Immature natural killer cell (primary cell): ENCODE data around the gene RAD9A. TPM values are rescaled to one million over a fixed set of nuclear protein-coding genes. Genes with fewer than 3 reads are reported as not detected.
"Not testable (repeated sequence)": the region's sequence is repeated elsewhere in the genome, so short reads cannot be mapped to it uniquely, and the experiment has no call there.

Source experiments
- DNase-seq, 3 donors: peaks; one replicate each; pipeline ENCODE4 v3.0.0; 2022; ENCODE audit warnings: mixed read lengths in 1 of 3
- H3K27ac Mint-ChIP-seq, 6 donors: one replicate each; pipeline ENCODE4 v1.8.0; 2020; ENCODE audit warnings: mixed read lengths in 6 of 6, mild to moderate bottlenecking in 5 of 6, inconsistent platforms in 4 of 6, moderate library complexity in 3 of 6
- H3K27me3 Mint-ChIP-seq, 3 donors: one replicate each; pipeline ENCODE4 v1.8.0; 2020 to 2021; ENCODE audit warnings: low read depth in 3 of 3, mild to moderate bottlenecking in 3 of 3, mixed read lengths in 3 of 3, moderate library complexity in 3 of 3, inconsistent platforms in 1 of 3
- H3K36me3 Mint-ChIP-seq, 3 donors: one replicate each; pipeline ENCODE4 v1.8.0; 2020; ENCODE audit warnings: mixed read lengths in 3 of 3, inconsistent platforms in 2 of 3, mild to moderate bottlenecking in 2 of 3
- H3K4me1 Mint-ChIP-seq, 2 donors: one replicate each; pipeline ENCODE4 v1.8.0; 2020; ENCODE audit warnings: inconsistent platforms in 2 of 2, mild to moderate bottlenecking in 2 of 2, mixed read lengths in 2 of 2, moderate library complexity in 1 of 2
- H3K4me3 Mint-ChIP-seq, 5 donors: one replicate each; pipeline ENCODE4 v1.8.0; 2020; ENCODE audit warnings: mild to moderate bottlenecking in 5 of 5, mixed read lengths in 5 of 5, inconsistent platforms in 3 of 5, moderate library complexity in 3 of 5
- H3K9me3 Mint-ChIP-seq, 6 donors: one replicate each; pipeline ENCODE4 v1.8.0; 2020; ENCODE audit warnings: mild to moderate bottlenecking in 6 of 6, mixed read lengths in 6 of 6, inconsistent platforms in 4 of 6, moderate library complexity in 3 of 6
- polyA plus RNA-seq, 3 donors: library from polyadenylated mRNA; unstranded; fragments of 300-500 nt; fragmentation: Illumina TruSeq; gene quantifications; one replicate each; pipeline ENCODE4 v1.2.3, GENCODE V29; 2021

RAD9A gene
- polyA plus RNA-seq, 3 donors from 2014 or later, result 10.2 to 12.8 (median 11.6) TPM

GRCh38 chr11:67400251-67400941 is 8.6 kb downstream of the RAD9A start:
- H3K27ac Mint-ChIP-seq, result peak overlapping the region; percentile 81 to 92 (median 84)
- H3K4me1 Mint-ChIP-seq, result peaks cover 46 to 64% of the 10 kb centered on the region in 2 donors
- H3K27me3 Mint-ChIP-seq, result peaks cover 2 to 9% (median 7%) of the 10 kb centered on the region in 3 donors
- DNase-seq, result peak in 1 of 3 donors; percentile 35
- H3K4me3 Mint-ChIP-seq, result peak overlapping the region; percentile 84 to 95 (median 90)
- no peaks in the 10 kb centered on the region for H3K9me3 Mint-ChIP-seq
- H3K36me3 Mint-ChIP-seq, result peaks cover 0 to 18% (median 4%) of the 10 kb centered on the region in 3 donors

DNA sequence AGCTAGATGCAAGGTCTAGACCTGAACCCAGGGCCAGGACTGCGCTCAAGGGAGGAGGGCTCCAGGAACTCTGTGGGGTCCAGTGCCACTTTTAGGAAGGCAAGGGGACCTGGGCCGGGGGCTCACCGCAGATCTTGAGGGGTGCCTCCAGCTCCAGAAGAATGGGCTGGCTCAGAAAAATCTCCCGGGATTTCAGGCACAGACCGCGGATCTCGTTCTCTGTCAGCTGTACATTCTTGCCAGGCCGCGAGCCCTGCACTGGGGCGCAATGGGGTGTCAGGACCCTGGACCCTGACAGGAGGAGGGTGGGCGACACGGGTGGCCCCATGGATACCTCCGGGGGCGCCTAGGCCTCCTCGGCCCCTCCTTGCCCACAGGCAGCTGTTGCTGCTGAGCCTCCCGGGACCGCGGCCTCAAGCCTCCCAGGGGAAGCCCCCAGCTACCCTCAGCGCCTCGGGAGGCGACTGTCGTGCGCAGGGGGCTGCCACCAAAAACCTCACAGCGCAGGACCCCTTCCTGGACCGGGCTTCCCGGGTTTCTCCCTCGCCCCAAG is 9.2 kb downstream of the RAD9A start:
- Mint-ChIP-seq H3K27ac (peak overlapping the region; percentile 81 to 92 (median 84)), H3K4me1 (peaks cover 48 to 69% of the 10 kb centered on the region in 2 donors), H3K4me3 (peak overlapping the region; percentile 84 to 95 (median 90)), H3K9me3 (no peaks in the 10 kb centered on the region), H3K27me3 (peaks cover 2 to 9% (median 7%) of the 10 kb centered on the region in 3 donors), H3K36me3 (peaks cover 0 to 20% (median 4%) of the 10 kb centered on the region in 3 donors)
- no peak for DNase-seq

DNA sequence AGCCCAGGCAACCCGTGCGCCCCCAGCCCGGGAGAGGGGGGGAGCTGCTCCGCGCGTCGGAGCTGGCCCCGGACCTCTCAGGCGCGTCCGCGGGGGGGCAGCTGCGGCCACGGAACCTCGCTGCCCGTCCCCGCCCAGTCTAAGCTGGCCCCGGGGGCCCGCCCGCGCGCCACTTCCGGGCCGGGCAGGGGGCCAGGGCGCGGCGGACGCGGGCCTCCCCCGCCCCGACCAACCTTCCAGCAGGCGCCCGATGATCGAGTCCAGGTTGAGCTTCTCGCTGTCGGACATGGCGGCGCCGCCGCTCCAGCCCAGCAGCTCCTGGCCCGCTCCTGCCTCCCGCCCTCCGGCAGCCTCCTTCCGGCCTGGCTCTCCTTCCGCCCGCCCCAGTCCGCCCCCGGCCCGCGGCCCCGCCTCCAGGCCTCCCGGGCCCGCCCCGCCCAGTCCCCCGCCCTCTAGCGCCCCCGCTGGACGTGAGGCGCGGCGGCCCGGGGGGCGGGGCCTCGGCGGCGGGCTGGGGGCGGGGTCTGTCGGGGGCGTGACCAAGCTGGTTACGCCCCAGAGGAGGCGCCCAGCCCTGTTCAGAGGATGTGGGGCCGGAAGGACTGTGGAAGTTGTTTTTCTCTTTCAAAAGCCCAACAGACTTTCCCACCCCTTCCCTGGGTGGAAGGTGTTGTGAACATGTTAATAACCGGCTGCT is 9.9 kb downstream of the RAD9A start, which contains the start of gene PPP1CA:
PPP1CA (minus strand) TSS at position 364 of the 697 bp plus-strand sequence; CDS start at position 288, 76 bp downstream.
- peaks cover 2 to 9% (median 6%) of the 10 kb centered on the region in 3 donors for H3K27me3 Mint-ChIP-seq
- H3K9me3 Mint-ChIP-seq, result no peaks in the 10 kb centered on the region
- H3K36me3 Mint-ChIP-seq, result peaks cover 0 to 23% (median 4%) of the 10 kb centered on the region in 3 donors
- peak; percentile 93 to 94 (median 94) for DNase-seq
- peak within 1 kb of the TSS; percentile 81 to 97 (median 91) for H3K27ac Mint-ChIP-seq
- peaks cover 48 to 72% of the 10 kb centered on the region in 2 donors for H3K4me1 Mint-ChIP-seq
- H3K4me3 Mint-ChIP-seq, result peak within 1 kb of the TSS; percentile 85 to 99 (median 96)

GRCh38 chr11:67402192-67402839 is 10.5 kb downstream of the RAD9A start:
- not testable (repeated sequence) for H3K27me3 Mint-ChIP-seq, DNase-seq, H3K9me3 Mint-ChIP-seq
- peak overlapping the region; percentile 79 to 99 (median 96) for H3K4me3 Mint-ChIP-seq
- H3K27ac Mint-ChIP-seq, result peak overlapping the region; percentile 73 to 97 (median 91)
- H3K36me3 Mint-ChIP-seq, result peaks cover 4 to 28% (median 4%) of the 10 kb centered on the region in 3 donors
- peaks cover 48 to 74% of the 10 kb centered on the region in 2 donors for H3K4me1 Mint-ChIP-seq

GRCh38 chr11:67403085-67403484 is 11.3 kb downstream of the RAD9A start:
- peaks cover 48 to 75% of the 10 kb centered on the region in 2 donors for H3K4me1 Mint-ChIP-seq
- DNase-seq, H3K27me3 Mint-ChIP-seq, H3K9me3 Mint-ChIP-seq: not testable (repeated sequence)
- peak overlapping the region; percentile 95 to 99 (median 98) for H3K4me3 Mint-ChIP-seq
- peaks cover 4 to 23% (median 5%) of the 10 kb centered on the region in 3 donors for H3K36me3 Mint-ChIP-seq
- peak overlapping the region; percentile 91 to 98 (median 94) for H3K27ac Mint-ChIP-seq

GRCh38 chr11:67404515-67405195 is 12.9 kb downstream of the RAD9A start:
- no peaks in the 10 kb centered on the region for H3K9me3 Mint-ChIP-seq
- H3K36me3 Mint-ChIP-seq, result peaks cover 4 to 23% (median 5%) of the 10 kb centered on the region in 3 donors
- peak overlapping the region; percentile 91 to 98 (median 96) for H3K27ac Mint-ChIP-seq
- peaks cover 3 to 12% (median 10%) of the 10 kb centered on the region in 3 donors for H3K27me3 Mint-ChIP-seq
- DNase-seq, result peak in 2 of 3 donors; percentile 57
- H3K4me1 Mint-ChIP-seq, result peaks cover 59 to 79% of the 10 kb centered on the region in 2 donors
- H3K4me3 Mint-ChIP-seq, result peak overlapping the region; percentile 95 to 99 (median 98)

DNA sequence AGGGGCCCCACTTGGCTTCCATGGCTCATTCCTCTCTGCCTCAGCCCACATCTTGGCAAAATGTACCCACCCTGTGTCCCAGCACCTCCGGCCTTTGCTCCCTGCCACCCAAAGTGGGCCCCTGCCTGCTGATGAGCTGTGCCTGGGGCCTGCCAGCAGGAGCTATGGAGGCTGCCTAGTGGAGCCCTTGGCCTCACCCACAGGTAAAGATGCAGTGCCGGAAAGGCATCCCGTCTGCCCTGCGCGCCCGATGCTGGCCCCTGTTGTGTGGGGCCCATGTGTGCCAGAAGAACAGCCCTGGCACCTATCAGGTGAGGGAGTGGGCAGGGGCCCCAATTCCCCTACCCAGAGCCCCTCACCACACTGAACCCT is 13.4 kb downstream of the RAD9A start:
- peaks cover 4 to 22% (median 5%) of the 10 kb centered on the region in 3 donors for H3K36me3 Mint-ChIP-seq
- peak overlapping the region; percentile 95 to 99 (median 98) for H3K4me3 Mint-ChIP-seq
- peaks cover 3 to 14% (median 10%) of the 10 kb centered on the region in 3 donors for H3K27me3 Mint-ChIP-seq
- H3K9me3 Mint-ChIP-seq, result no peaks in the 10 kb centered on the region
- H3K27ac Mint-ChIP-seq, result peak overlapping the region; percentile 91 to 98 (median 96)
- DNase-seq, result no peak
- peaks cover 62 to 79% of the 10 kb centered on the region in 2 donors for H3K4me1 Mint-ChIP-seq

DNA sequence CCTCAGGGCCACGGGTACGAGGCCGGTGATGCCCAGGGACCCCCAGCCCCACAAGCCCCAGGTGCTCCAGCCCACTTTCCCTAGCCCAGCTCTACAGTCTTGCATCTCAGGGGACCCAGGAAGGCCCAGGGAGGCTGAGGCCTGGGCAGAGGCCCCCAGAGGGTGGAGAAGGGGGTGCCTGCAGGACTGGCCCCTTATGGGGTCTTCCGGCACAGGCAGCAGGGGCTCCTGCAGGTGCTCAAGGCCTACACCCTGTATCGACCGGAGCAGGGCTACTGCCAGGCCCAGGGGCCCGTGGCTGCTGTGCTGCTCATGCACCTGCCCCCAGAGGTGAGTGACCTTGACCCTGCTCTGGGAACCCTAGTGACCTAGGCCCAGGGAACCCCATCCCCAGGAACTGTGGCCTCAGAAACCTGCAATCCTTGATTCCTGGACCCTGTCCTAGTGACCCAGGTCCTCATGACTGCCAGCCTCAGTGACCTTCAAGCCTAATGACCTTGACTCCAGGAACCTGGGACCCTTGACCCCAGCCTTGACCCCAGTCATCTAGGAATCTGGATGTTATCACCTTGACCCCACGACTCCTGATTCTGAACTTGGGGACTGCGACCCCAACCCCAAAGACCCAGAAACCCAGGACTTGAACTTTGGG is 14.0 kb downstream of the RAD9A start:
- H3K36me3 Mint-ChIP-seq, result peaks cover 4 to 17% (median 5%) of the 10 kb centered on the region in 3 donors
- H3K4me1 Mint-ChIP-seq, result peaks cover 62 to 79% of the 10 kb centered on the region in 2 donors
- H3K27ac Mint-ChIP-seq, result peak overlapping the region; percentile 91 to 98 (median 96)
- peaks cover 3 to 14% (median 9%) of the 10 kb centered on the region in 3 donors for H3K27me3 Mint-ChIP-seq
- no peaks in the 10 kb centered on the region for H3K9me3 Mint-ChIP-seq
- peak overlapping the region; percentile 95 to 99 (median 98) for H3K4me3 Mint-ChIP-seq
- no peak for DNase-seq

DNA sequence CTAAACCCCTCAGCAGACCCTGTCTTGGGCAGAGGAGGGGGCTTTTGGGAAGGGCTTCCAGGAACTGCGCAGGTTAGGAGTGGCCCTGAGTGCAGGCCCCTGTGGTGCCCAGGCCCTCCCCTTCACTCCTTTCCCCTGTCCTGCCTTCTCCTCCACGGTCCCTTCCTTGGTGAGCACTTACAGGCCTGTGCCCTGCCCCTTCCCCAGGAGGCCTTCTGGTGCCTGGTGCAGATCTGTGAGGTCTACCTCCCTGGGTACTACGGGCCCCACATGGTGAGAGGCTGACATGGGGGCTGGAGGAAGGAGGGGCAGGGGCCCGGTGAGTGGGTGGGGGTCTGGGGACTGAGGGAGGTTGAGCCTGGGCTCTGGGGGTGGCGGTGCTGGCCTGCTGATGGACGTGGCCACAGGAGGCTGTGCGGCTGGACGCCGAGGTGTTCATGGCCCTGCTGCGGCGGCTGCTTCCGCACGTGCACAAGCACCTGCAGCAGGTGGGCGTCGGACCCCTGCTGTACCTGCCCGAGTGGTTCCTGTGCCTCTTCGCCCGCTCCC is 14.7 kb downstream of the RAD9A start:
- no peaks in the 10 kb centered on the region for H3K9me3 Mint-ChIP-seq

DNA sequence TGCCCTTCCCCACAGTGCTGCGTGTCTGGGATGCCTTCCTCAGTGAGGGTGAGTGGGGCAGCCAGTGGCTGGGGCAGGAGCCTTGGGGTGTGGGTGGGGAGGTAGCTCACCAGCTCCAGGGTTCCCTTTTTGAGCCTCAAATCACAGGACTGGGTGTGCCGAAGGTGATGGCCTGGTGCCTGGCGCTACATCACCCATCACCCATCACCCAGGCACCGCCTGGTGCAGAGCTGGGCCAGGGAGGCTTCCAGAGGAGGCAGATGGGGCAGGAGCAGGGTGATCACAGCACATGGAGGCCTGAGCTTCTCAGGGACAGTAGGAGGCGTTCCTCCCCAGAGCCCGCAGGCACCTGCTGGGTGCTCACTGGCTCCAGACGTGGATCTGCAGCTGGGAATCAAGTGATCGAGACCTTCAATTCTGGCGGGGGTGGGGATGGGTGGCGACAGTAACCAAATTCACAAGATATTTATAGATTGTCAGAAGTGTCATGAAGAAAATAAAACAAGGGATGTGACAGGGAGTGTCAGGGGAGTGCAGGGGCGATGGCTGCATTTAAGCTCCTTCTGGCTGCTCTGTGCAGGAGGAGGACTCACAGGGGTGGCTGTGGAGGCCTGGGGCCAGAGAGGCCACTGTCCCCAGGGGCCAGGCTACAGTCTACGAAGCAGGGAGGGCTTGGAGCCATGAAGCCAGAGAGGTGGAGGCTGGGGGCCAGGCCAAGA is 15.3 kb downstream of the RAD9A start:
- H3K27ac Mint-ChIP-seq, result peak overlapping the region; percentile 90 to 98 (median 96)
- peak overlapping the region; percentile 85 to 99 (median 96) for H3K4me3 Mint-ChIP-seq
- H3K9me3 Mint-ChIP-seq, result no peaks in the 10 kb centered on the region
- H3K4me1 Mint-ChIP-seq, result peaks cover 72 to 87% of the 10 kb centered on the region in 2 donors
- peaks cover 2 to 12% (median 9%) of the 10 kb centered on the region in 3 donors for H3K27me3 Mint-ChIP-seq
- peaks cover 4 to 17% (median 5%) of the 10 kb centered on the region in 3 donors for H3K36me3 Mint-ChIP-seq
- no peak for DNase-seq

More for the DNA sequence above, 14.7 kb downstream of the RAD9A start:
- peaks cover 4 to 17% (median 5%) of the 10 kb centered on the region in 3 donors for H3K36me3 Mint-ChIP-seq
- H3K27me3 Mint-ChIP-seq, result peaks cover 2 to 14% (median 9%) of the 10 kb centered on the region in 3 donors
- DNase-seq, result no peak
- H3K4me3 Mint-ChIP-seq, result peak overlapping the region; percentile 95 to 99 (median 98)
- H3K4me1 Mint-ChIP-seq, result peaks cover 65 to 83% of the 10 kb centered on the region in 2 donors
- peak overlapping the region; percentile 92 to 98 (median 96) for H3K27ac Mint-ChIP-seq

- Mint-ChIP-seq H3K27me3 (peaks cover 2 to 12% (median 9%) of the 10 kb centered on the region in 3 donors), H3K4me3 (peak overlapping the region; percentile 85 to 99 (median 96)), H3K9me3 (no peaks in the 10 kb centered on the region), H3K4me1 (peaks cover 78 to 89% of the 10 kb centered on the region in 2 donors), H3K27ac (peak overlapping the region; percentile 90 to 98 (median 96)), H3K36me3 (peaks cover 4 to 17% (median 5%) of the 10 kb centered on the region in 3 donors)
- DNase-seq, result no peak
Observed at GRCh38 chr11:67407688-67408163, 15.9 kb downstream of the RAD9A start.
